Epithelial cell of proximal tubule (primary cell): ENCODE measurements around the gene ARFGAP2. TPM values are rescaled to one million over a fixed set of nuclear protein-coding genes. Genes with fewer than 3 reads are reported as not detected.

ENCODE experiments used
- DNase-seq: peaks from one replicate; pipeline ENCODE4 v3.0.0-alpha.2; 2011; ENCODE audit warnings: low read depth
- H3K4me3 ChIP-seq: 2 replicates; pipeline ENCODE4 v1.5.1; 2011; ENCODE audit warnings: low read depth, mild to moderate bottlenecking, low read length
- total RNA-seq: library from RNA; depleted of rRNA; stranded (reverse); fragments of >200 nt; gene quantifications from 2 replicates; pipeline ENCODE4 v1.2.3, GENCODE V29; 2015
- TF ChIP-seq, protein P1 (sequence below): conservative IDR thresholded peaks from 2 replicates; pipeline ENCODE4 v1.5.1; 2012; ENCODE audit warnings: low read depth, mild to moderate bottlenecking, low read length

ARFGAP2 gene
- total RNA-seq, 1 donor from 2014 or later = 94.0 TPM

DNA sequence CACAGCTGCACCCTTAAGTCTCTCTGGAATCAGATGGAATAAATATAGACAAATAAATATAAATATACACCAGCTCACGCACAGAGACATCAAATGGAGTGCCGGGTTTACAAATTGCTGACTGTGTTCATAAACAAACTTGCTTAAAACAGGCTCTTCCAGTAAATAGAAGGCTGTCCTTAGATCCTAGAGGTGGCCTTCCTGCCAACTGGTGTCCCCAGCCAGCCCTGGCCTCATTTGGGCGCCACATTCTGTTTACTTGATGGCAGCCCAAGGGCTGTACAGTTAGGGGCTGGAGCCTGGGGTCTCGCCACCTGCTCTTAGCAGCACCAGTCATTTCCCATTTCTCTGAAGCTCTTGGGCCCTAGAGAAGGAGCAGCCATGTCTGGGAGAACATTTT lies 20.8 kb downstream of the ARFGAP2 start:
- no peak overlapping the region for H3K4me3 ChIP-seq
- no peak for DNase-seq
- TF ChIP-seq, protein P1, sequence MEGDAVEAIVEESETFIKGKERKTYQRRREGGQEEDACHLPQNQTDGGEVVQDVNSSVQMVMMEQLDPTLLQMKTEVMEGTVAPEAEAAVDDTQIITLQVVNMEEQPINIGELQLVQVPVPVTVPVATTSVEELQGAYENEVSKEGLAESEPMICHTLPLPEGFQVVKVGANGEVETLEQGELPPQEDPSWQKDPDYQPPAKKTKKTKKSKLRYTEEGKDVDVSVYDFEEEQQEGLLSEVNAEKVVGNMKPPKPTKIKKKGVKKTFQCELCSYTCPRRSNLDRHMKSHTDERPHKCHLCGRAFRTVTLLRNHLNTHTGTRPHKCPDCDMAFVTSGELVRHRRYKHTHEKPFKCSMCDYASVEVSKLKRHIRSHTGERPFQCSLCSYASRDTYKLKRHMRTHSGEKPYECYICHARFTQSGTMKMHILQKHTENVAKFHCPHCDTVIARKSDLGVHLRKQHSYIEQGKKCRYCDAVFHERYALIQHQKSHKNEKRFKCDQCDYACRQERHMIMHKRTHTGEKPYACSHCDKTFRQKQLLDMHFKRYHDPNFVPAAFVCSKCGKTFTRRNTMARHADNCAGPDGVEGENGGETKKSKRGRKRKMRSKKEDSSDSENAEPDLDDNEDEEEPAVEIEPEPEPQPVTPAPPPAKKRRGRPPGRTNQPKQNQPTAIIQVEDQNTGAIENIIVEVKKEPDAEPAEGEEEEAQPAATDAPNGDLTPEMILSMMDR = no peak

DNA sequence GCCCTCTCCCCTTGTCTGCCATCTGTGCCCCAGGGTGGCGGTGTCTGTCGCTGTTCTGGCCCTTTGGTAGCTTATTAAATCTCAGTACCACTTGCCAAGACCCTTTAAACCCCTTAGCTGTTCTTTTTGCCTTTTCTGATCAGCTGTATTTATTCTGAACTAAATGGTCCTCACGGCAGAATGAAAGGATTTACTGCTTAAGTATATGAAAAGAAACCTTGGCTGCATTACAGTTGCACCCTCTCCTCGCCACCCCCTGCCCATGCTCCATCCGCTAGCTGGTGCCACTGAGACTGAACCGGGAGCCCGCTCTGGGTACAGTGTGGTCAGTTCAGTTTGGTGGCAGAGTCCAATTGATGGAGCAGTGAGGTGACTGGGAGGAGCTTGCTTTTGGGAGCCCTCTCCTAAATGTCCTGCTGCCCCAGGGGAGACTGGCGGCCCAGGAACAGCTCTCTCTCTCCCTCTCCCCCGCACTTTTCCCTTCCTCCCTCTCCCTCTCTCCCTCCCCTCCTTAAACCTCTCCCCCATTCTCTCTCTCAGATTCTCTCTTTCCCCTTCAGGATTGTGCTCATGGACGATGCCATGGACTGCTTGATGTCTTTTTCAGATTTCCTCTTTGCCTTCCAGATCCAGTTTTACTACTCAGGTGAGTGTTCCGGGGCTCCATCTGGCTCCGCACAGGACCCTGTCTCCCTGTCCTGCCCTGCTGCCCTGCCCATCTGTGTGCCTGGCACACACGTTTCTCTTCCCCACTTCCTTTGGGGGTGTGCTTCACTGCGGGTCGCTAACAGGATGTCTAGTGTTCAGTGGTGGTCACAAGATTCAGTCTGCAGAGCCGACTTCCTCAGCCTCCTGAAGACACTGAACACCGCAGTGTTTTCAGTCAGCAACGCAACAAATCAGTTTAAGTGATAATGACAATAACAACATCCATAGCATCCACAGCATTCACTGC lies 21.8 kb downstream of the ARFGAP2 start:
- H3K4me3 ChIP-seq = no peak overlapping the region
- DNase-seq = no peak
- TF ChIP-seq, protein P1 = no peak

DNA sequence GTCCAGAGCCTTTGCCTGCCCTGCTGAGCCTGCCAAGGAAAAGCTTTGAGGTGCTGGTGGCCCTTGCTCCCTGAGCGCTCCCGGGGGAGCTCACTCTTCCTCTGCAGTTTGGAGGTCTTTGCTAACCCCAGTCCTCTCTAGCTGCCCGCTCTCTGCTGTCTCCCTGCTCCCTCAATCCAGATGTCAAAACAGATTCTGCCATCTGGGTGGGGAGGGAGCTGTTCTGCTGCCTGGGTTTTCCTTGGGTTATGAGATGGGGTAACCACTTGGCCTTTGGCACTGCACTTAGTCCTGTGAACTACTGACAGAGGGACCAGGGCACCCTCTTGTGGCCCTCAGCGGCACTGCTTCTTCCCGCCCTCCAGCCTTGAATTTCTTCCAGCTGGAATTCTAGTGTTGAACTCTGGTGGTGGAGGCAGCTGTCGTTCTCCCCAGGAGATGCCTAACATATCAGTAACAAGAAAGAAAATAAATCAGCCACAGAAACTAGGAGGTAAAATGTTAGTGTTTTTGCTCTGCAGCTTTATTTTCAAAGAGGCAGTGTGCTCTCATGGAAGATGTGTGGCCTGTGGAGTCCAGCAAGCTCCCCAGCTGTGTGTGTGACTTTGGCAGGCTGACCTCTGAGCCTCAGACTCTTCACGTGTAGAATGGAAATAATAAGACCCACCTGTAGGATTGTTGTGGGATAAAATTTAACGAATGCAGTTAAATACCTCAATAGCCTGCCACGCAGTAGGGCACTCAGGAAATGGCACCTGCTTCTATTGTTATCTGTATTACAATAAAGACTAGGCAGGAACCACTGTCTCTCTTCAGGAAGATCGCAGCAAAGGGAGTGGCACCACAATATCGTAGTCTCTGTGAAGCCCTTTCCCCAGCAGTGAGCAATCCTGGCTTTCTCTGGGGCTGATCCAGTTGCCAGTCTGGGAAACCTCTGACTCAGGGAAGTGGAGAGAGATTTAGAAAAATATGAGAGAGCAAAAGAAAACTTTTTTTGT lies 23.4 kb downstream of the ARFGAP2 start:
- H3K4me3 ChIP-seq = no peak overlapping the region
- peak; percentile 9 for DNase-seq
- TF ChIP-seq, protein P1 = peak; percentile 99

DNA sequence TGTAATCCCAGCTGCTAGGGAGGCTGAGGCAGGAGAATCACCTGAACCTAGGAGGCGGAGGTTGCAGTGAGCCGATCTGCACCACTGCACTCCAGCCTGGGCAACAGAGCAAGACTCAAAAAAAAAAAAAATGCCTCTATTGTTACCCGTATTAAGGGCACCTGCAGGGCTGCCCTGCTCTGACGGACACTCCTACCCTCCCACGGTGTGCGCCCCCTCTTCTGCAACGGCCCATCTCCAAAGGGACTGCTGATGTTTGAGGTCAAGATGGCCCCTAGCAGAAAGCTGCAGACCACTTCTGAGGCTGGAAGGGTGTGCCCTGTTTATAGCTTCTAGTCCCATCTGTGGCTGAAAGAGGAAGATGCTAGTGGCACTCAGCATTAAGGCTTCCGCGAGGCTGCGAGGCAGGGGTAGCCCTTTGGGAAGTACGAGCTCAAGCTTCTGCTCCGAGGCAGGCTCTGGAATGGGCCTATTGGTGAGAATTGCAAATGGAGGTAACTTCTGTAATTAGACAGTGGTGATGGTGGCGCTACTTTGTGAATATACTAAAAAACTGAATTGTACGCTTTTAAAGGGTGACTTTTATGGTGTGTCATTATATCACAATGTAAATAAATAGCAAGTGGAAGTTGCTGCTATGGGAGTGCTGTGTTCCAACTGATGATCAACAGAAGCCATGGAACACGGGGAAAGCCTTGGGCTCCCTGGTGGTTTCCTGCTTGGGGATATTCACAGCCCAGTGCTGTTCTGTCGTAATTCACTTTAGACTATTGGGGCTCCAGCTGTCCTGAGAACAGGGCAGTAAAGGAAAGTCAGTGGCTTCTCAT lies 24.3 kb downstream of the ARFGAP2 start:
- no peak overlapping the region for H3K4me3 ChIP-seq
- TF ChIP-seq, protein P1 = no peak
- DNase-seq = no peak

DNA sequence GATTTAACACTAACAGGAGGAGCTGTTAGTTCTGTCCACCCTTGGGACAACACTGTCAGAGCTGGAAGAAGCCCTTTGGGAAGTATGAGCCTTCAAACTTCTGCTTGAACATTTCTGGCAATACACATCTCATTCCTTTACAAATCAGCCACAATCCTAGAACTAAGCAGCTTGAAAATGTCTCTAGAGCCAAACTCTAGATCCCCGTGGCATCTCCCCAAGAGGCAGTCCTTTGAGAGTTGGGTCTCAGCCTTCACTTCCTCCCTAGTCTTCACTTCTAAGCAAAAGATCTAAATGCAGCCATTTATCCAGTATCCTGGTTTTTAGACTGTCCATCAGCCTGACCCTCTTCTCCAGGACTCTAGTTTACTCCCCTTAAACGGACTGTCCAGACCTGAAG lies 26.9 kb downstream of the ARFGAP2 start:
- TF ChIP-seq, protein P1 = no peak

DNA sequence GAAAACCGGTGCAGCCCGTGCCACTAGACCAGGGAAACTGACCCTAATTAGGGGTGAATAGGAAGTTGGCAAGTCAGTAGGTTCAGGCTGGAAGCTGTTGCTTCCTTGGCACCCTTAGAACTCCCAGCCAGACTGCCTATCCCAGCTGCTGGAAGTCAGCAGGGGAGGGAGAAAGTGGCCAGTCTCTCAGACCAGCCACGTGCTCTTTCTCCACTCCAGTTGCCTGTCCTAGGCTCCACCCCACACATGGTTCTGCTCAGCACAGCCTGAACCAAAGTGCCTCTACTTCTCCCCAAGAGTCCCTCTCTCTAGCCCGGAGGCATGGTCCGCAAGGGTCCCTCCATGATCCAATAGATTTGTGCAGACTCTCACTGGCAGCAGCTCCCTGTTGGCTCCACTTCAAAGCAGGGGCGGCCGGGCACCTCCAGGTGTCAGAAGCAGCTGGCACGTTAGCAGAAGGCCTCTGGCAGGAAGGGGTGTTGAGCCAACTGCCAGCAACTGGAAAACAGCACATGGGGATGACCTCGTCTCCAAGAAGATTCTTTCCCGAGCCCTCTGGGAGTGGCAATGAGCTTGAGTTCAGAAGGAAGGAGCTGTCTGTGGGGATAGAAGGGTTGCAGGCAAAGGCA lies 27.7 kb downstream of the ARFGAP2 start:
- DNase-seq = no peak
- no peak overlapping the region for H3K4me3 ChIP-seq
- TF ChIP-seq, protein P1 = no peak

More for the DNA sequence above, 26.9 kb downstream of the ARFGAP2 start:
- no peak overlapping the region for H3K4me3 ChIP-seq
- no peak for DNase-seq
